22Rv1 (cell line): ENCODE results near the gene P2RY2.

Experiments used
- CTCF ChIP-seq: fragments of 450-650 bp; IDR thresholded peaks from 2 replicates; pipeline ENCODE4 v1.5.1; 2017; ENCODE audit warnings: mild to moderate bottlenecking
- ZFX ChIP-seq: fragments of 450-650 bp; IDR thresholded peaks from 2 replicates; pipeline ENCODE4 v1.6.1; 2017; ENCODE audit warnings: antibody characterized with exemption, borderline replicate concordance

GRCh38 chr11:73223998-73224730, 6.1 kb downstream of the P2RY2 start:
- no peak for TF ChIP-seq CTCF
- no peak for TF ChIP-seq ZFX
